ENCODE data around the gene KRTAP6-2.

KRTAP6-2 gene

DNA sequence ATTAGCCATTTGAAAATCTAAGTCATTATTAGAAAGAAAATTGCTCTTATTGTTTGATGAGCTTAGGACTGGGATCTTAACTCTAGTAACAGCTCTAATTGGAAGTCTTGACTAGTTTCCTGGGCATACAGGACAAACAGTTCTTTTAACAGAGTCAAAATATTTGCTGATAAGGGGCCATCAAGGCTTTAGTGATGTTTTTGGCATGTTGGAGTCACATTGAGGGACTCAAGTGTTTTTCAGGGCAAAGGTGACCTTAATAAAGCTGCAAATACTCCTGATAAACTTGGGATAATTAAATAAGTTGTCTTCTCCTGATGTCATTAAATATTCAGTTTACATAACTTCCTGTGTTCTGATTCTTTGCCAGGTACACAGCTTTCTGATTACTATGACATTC, 31.1 kb downstream of the KRTAP6-2 start:
- DNase-seq (ENCODE audit: low read depth in 3 of 3): no peak

DNA sequence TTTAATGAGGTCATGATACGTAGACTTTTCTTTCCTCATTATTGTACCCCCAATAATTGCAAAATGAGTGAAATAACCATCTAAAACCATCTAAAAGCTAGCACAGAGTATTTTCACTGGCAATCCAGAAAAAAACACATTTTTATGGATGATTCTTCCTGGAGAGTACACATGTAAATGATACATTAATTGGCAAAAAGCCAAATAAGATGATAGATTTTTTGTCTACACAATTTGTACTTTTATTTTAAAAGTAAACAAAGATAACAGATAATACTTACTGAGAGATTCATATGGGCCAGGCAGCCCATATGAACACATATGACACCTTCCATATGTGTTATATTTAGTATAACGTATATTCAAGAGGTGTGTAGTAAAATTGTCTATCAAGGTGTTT, 35.1 kb downstream of the KRTAP6-2 start:
- no peak for DNase-seq (ENCODE audit: low read depth in 3 of 3)

DNA sequence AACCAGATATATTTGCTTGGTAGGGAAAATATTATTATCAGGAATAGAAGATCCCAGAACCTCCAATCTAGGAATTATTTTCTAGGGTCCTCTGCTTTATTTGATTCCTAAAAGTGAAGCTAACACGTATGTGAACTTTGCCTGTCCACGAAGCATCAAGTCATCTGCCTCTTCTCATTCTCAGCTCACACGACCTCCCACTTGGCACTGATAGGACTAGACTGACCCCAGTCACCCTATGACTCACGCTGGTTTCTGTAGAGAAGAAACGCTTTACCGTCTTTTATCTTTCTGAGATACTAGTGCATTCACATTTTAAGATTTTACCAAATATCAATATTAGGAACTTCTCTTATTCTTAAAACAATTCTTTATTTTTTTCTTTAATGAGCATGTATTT, 35.6 kb downstream of the KRTAP6-2 start:
- no peak for DNase-seq (ENCODE audit: low read depth in 3 of 3)

DNA sequence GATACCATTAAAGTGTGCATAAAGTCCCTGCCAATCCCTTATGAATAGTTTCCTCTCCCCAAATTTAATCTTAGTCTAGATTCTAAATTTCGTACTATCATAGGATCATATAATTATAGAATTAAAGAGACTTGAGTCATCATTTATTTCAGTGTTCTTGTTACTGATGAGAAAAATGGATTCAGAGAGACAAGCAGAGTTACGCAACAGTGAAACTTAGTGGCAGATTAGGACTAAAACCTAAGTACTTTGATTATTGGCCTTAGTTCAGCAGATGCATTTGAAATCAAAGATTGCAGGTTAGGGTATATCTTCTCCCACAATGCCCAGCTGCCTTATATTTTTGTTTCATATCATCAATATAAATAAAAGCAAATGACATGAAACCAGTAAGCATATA, 36.7 kb downstream of the KRTAP6-2 start:
- no peak for DNase-seq (ENCODE audit: low read depth in 3 of 3)

DNA sequence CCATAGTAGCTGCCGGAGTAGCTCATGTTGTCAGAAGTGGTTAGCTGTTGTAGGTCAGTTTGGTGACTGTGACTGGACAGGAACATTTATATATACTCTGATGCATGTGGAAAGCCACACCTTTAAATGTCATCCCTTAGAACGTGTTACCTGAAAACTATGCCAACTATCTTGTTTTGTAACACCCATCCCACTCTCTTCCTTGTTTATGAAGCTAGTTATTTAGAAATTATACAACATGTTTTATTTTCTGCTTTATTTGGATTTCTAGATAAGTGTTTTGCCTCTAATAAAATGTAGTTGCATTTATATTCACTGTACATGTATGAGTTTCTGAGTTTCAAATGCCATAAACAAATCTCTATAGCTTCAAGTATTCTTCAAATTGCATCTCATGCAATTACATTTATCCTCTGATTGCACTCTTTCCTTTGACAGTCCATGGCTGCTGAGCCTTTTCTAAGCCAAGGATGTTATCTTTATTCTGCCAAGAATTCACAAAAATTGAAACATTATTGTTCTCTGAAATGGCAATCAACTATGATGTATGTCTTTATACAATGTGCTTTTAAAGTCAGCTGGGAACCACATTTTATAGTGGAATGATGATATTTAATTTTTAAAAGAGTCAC, 37.3 kb downstream of the KRTAP6-2 start, which contains the start of gene KRTAP19-7:
Gene KRTAP19-7 (minus strand): TSS at position 51 of the 632 bp plus-strand sequence. CDS start 25 bp downstream, at position 26.
- no peak for DNase-seq (ENCODE audit: low read depth in 3 of 3)

DNA sequence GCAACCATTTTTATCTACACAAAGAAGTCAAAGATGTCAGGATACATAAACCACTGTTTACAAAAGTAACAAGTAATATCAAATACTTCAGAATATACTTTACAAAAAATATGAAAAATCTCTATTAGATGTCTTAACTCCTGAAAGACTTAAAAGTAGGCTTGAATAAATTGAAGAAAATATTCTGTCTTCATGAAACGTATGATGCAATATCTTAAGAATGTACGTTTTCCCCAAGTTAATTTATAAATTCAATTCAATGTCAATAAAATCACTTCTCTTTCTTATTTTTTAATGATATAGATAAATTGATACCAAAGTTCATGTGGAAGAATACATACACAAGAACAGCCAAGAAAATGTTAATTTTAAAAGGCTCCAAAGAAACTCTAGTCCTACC, 43.6 kb downstream of the KRTAP6-2 start:
- no peak for DNase-seq (ENCODE audit: low read depth in 3 of 3)

GRCh38 chr21:30552782-30553181, 45.9 kb downstream of the KRTAP6-2 start:
- DNase-seq (ENCODE audit: low read depth in 3 of 3): no peak
